HG03354 (cell line): ENCODE measurements around the gene GNAI2.
A peak's percentile ranks its signal among the peaks of the same experiment; 100 is the strongest.
"Not testable (repeated sequence)": the region's sequence is repeated elsewhere in the genome, so short reads cannot be mapped to it uniquely, and the experiment has no call there.

Source experiments
- ATAC-seq: cut with Tn5 transposase; IDR thresholded peaks from one replicate; pipeline ENCODE4 v1.9.1; 2021; ENCODE audit warnings: mild to moderate bottlenecking; ENCODE audit not compliant: unreplicated experiment, poor library complexity, severe bottlenecking

GNAI2 gene

GRCh38 chr3:50271314-50271936 is 35.4 kb downstream of the GNAI2 start:
- no peak for ATAC-seq

GRCh38 chr3:50272538-50272910 is 36.5 kb downstream of the GNAI2 start:
- ATAC-seq = not testable (repeated sequence)

DNA sequence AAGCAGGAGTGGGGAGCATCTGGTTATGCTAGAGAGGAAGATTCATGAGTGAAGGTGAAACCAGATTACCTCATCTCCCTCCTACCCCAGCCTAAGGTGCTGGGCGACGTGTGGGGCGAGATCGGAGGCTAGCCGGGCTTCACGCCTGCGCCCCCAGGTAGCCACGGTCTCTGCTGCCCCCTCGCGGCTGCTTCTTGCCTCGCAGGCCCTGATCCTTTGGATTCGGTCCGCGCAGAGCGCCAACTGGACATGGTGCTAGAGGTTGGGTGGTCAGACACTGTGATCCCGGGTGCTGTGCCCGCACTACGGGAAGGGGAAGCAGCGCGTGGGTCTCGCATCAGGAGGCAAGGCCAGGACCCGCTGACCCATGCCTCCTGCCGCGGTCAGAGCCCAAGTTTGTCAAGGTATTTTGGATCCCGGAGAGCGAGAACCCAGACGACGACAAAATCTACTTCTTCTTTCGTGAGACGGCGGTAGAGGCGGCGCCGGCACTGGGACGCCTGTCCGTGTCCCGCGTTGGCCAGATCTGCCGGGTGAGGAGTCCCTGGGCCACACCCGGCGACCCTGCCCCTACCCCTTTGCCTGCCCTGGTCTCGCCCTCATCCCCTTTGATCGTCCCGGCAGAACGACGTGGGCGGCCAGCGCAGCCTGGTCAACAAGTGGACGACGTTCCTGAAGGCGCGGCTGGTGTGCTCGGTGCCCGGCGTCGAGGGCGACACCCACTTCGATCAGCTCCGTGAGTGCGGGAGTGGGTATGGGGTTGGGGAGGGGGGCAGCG is 37.1 kb downstream of the GNAI2 start:
- peak; percentile 85 for ATAC-seq

- no peak for ATAC-seq
Observed at GRCh38 chr3:50273689-50274065, 37.7 kb downstream of the GNAI2 start.

DNA sequence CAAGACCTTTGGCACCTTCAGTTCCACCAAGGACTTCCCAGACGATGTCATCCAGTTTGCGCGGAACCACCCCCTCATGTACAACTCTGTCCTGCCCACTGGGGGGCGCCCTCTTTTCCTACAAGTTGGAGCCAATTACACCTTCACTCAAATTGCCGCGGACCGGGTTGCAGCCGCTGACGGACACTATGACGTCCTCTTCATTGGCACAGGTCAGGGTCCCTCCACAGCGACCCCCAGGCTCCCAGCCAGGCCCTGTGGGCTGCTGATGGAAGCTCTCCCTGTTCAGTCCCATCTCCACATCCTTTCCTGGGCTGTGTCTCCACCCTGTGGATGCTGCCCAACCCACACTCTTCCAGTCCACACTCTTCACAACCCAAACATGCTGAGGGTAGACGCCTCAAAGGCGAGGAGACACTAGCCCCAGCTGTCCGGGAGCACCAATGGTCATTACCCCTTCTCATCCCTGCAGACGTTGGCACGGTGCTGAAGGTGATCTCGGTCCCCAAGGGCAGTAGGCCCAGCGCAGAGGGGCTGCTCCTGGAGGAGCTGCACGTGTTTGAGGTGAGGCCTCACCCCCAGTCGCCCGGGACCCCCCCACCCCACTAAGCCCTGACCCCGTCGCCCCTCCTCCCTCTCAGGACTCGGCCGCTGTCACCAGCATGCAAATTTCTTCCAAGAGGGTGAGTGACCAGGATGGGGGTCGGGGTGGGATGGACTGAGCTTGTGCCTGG is 38.5 kb downstream of the GNAI2 start:
- ATAC-seq = no peak

DNA sequence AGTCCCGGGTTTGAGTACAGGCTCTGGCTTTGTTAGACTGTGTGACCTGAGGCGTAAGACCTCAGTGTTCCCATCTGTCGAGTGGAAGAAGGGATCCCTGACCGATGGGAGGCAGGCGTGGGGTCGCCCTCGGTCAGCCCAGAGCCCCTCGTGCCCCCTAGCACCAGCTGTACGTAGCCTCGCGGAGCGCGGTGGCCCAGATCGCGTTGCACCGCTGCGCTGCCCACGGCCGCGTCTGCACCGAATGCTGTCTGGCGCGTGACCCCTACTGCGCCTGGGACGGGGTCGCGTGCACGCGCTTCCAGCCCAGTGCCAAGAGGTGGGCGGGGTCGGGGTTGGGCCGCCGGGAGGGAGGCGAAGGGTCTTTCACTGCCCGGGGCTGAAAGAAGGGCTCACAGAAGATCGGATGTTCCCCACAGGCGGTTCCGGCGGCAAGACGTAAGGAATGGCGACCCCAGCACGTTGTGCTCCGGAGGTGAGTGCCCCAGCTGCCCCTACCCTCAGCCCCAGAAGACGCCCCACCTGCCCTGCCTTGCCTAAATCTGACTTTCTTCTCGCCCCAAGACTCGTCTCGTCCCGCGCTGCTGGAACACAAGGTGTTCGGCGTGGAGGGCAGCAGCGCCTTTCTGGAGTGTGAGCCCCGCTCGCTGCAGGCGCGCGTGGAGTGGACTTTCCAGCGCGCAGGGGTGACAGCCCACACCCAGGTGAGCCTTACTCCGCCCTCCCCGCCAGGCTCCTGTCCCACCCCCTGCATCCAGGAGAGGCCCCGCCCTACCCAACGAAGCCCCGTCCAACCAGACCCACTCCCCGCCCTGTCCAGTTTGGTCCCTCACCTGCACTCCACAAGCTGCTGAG is 39.4 kb downstream of the GNAI2 start:
- no peak for ATAC-seq

DNA sequence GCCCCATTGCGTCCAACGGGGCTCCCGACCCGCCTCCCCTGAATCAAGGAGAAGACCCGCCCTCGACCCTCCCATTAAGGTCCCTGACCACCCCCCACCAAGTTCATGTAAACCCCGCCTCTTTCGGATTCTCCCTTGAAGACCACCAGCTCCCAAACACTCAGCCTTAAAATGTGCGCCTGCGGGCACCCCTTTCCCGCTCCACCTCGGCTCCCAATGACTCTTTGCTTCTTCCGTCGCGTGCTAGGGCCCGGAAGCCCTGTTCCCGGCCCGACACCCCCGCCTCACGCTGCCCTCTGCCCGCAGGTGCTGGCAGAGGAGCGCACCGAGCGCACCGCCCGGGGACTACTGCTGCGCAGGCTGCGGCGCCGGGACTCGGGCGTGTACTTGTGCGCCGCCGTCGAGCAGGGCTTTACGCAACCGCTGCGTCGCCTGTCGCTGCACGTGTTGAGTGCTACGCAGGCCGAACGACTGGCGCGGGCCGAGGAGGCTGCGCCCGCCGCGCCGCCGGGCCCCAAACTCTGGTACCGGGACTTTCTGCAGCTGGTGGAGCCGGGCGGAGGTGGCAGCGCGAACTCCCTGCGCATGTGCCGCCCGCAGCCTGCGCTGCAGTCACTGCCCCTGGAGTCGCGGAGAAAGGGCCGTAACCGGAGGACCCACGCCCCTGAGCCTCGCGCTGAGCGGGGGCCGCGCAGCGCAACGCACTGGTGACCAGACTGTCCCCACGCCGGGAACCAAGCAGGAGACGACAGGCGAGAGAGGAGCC is 40.2 kb downstream of the GNAI2 start:
- no peak for ATAC-seq

DNA sequence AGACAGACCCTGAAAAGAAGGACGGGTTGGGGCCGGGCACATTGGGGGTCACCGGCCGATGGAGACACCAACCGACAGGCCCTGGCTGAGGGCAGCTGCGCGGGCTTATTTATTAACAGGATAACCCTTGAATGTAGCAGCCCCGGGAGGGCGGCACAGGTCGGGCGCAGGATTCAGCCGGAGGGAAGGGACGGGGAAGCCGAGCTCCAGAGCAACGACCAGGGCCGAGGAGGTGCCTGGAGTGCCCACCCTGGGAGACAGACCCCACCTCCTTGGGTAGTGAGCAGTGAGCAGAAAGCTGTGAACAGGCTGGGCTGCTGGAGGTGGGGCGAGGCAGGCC is 40.7 kb downstream of the GNAI2 start:
- ATAC-seq = no peak

DNA sequence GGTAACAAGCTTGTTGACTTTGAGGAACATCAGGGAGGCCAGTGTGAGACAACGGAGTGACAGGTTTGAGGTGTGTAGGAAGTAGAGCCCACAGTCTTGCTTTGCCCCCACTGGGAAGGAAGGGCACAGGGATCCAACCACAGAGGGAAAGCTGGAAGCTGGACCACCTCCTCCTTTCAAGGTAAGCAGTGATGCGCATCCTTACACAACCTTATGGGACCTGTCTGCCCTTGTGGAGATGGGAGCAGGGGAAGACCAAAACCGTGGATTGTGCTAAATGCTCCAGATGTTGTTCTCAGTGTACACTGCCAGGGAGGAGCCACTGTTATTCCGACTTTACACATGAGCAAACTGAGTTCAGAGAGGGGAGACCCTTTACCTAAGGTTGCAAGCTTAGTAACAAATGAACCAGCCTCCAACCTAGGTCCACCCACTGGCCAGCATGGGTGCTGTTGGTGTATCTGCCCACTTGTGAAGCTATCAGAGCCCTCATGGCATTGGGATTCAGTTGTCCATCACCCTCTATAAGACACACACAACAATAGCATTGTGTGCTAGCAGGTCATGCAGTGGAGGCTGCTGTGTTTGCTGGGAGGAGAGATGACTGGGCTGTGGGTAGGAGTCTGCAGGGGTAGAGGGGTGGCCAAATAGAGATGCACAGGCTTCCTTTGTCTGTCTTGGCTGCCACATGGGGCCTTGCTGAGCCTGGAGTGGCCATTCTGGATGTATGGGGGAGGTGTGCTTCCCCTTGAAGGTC is 42.3 kb downstream of the GNAI2 start:
- no peak for ATAC-seq

DNA sequence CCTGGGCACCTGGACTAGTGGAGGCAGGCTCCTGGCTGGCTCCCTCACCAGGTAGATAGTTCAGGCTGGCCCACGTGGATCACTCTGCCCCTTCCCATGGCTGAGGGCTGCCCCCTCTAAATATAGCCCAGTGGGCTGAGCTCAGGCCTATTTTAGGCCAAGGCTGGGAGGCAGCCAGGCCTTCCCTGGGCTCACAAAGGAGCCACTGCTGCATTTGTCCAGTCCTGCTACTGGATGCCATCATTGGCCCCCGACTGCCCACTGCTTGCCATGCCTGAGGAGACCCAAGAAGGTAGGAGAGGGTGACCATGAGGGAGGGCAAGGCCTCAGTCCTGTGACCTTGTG is 42.8 kb downstream of the GNAI2 start, which contains the start of gene LSMEM2:
Gene LSMEM2 (plus strand): TSS at position 208 of the 345 bp plus-strand sequence. CDS start 27 bp downstream, at position 235.
- ATAC-seq = no peak

GRCh38 chr3:50279255-50280016 is 43.4 kb downstream of the GNAI2 start:
- ATAC-seq = no peak

DNA sequence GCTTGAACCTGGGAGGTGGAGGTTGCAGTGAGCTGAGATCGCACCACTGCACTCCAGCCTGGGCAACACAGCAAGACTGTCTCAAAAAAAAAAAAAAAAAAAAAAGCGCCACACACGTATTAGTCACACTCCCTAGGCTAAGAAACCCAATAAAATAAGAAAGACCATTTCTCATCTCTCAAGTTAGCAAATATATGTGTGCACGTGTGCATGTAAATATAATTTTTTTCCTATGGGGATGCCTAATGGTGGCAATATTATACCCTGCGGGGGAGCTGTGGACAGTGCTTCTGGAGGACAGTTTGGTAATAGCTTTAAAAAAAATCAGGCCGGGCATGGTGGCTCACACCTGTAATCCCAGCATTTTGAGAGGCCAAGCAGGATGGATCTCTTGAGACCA is 48.1 kb downstream of the GNAI2 start:
- ATAC-seq = not testable (repeated sequence)

GRCh38 chr3:50286322-50287227 is 50.6 kb downstream of the GNAI2 start:
- ATAC-seq = no peak

GRCh38 chr3:50287262-50287661 is 51.3 kb downstream of the GNAI2 start:
- ATAC-seq = no peak

GRCh38 chr3:50288387-50289007 is 52.5 kb downstream of the GNAI2 start:
- no peak for ATAC-seq

- ATAC-seq = no peak
Observed at GRCh38 chr3:50289130-50289529, 53.1 kb downstream of the GNAI2 start.
